ENCODE results near the gene EPHA6.
"Not testable (repeated sequence)": the region's sequence is repeated elsewhere in the genome, so short reads cannot be mapped to it uniquely, and the experiment has no call there.

Gene EPHA6

GRCh38 chr3:97301114-97301513 lies 486.7 kb downstream of the EPHA6 start:
- no peak for DNase-seq

- no peak for DNase-seq
Observed at GRCh38 chr3:97306226-97306625, 491.8 kb downstream of the EPHA6 start.

GRCh38 chr3:97338375-97338774 lies 524.0 kb downstream of the EPHA6 start:
- DNase-seq: no peak

GRCh38 chr3:97340940-97341339 lies 526.5 kb downstream of the EPHA6 start:
- no peak for DNase-seq

GRCh38 chr3:97347780-97348179 lies 533.4 kb downstream of the EPHA6 start:
- DNase-seq: no peak

- no peak for DNase-seq
Observed at GRCh38 chr3:97350971-97351370, 536.6 kb downstream of the EPHA6 start.

GRCh38 chr3:97353176-97353575 lies 538.8 kb downstream of the EPHA6 start:
- no peak for DNase-seq

GRCh38 chr3:97359977-97360376 lies 545.6 kb downstream of the EPHA6 start:
- DNase-seq: no peak

GRCh38 chr3:97360804-97361203 lies 546.4 kb downstream of the EPHA6 start:
- no peak for DNase-seq

- no peak for DNase-seq
Observed at GRCh38 chr3:97384583-97384982, 570.2 kb downstream of the EPHA6 start.

- DNase-seq: no peak
Observed at GRCh38 chr3:97388774-97389173, 574.4 kb downstream of the EPHA6 start.

GRCh38 chr3:97389936-97390335 lies 575.5 kb downstream of the EPHA6 start:
- no peak for DNase-seq

GRCh38 chr3:97391167-97391566 lies 576.8 kb downstream of the EPHA6 start:
- no peak for DNase-seq

- DNase-seq: no peak
Observed at GRCh38 chr3:97409612-97410011, 595.2 kb downstream of the EPHA6 start.

GRCh38 chr3:97421565-97421964 lies 607.2 kb downstream of the EPHA6 start:
- no peak for DNase-seq

GRCh38 chr3:97425002-97425401 lies 610.6 kb downstream of the EPHA6 start:
- no peak for DNase-seq

- no peak for DNase-seq
Observed at GRCh38 chr3:97430601-97431000, 616.2 kb downstream of the EPHA6 start.

- DNase-seq: no peak
Observed at GRCh38 chr3:97432914-97433313, 618.5 kb downstream of the EPHA6 start.

- no peak for DNase-seq
Observed at GRCh38 chr3:97438131-97438530, 623.7 kb downstream of the EPHA6 start.

GRCh38 chr3:97439373-97439772 lies 625.0 kb downstream of the EPHA6 start:
- no peak for DNase-seq

GRCh38 chr3:97464035-97464434 lies 649.6 kb downstream of the EPHA6 start:
- no peak for DNase-seq

GRCh38 chr3:97470481-97470880 lies 656.1 kb downstream of the EPHA6 start:
- DNase-seq: no peak

GRCh38 chr3:97479740-97480139 lies 665.3 kb downstream of the EPHA6 start:
- no peak for DNase-seq

GRCh38 chr3:97480696-97481289 lies 666.4 kb downstream of the EPHA6 start:
- DNase-seq: not testable (repeated sequence)

- DNase-seq: no peak
Observed at GRCh38 chr3:97481416-97481815, 667.0 kb downstream of the EPHA6 start.

GRCh38 chr3:97485206-97485605 lies 670.8 kb downstream of the EPHA6 start:
- no peak for DNase-seq
